ENCODE measurements around the gene EPHA7. TPM values are rescaled to one million over a fixed set of nuclear protein-coding genes. Genes with fewer than 3 reads are reported as not detected.

EPHA7 gene
- total and polyA plus RNA-seq, 2 donors (not counting 3 experiments of a cell fraction or from before 2014, with no cell fraction given): not detected

- TF ChIP-seq MYC (IDR thresholded peaks at IDR 0.05; ENCODE audit: low read depth, low read length) (no peak), FOS (IDR thresholded peaks at IDR 0.05; ENCODE audit: borderline replicate concordance, insufficient read depth, low read length) (no peak), MAX (IDR thresholded peaks at IDR 0.05; ENCODE audit: insufficient read depth, insufficient read length) (no peak), POLR2A (IDR thresholded peaks at IDR 0.05; ENCODE audit: low read depth, low read length) (no peak), GATA2 (IDR thresholded peaks at IDR 0.05; ENCODE audit: insufficient read depth, insufficient read length, low read depth, low read length) (no peak), POLR2AphosphoS5 (IDR thresholded peaks at IDR 0.05; ENCODE audit: insufficient read depth, low read depth, low read length) (no peak), CTCF (IDR thresholded peaks at IDR 0.05; ENCODE audit: extremely low read depth in 1 of 2, insufficient read depth in 1 of 2, low read depth in 1 of 2, low read length in 2 of 2) (no peak), EZH2 (IDR thresholded peaks at IDR 0.05; ENCODE audit: borderline replicate concordance, low read depth, low read length, severe bottlenecking) (no peak)
- BruUV-seq (replicated peaks): no TSS peak
- no peaks in the 10 kb centered on the region for H4K20me1 ChIP-seq (replicated peaks; ENCODE audit: control insufficient read depth, extremely low read depth, insufficient read depth, low read length)
- no peak overlapping the region for H3K27ac ChIP-seq (ENCODE audit: insufficient read depth, low read depth, low read length)
- no peaks in the 10 kb centered on the region for H3K79me2 ChIP-seq (ENCODE audit: control insufficient read depth, insufficient read depth, low read length)
- no peak overlapping the region for H3K4me2 ChIP-seq (ENCODE audit: insufficient read depth, low read length)
- no peaks in the 10 kb centered on the region for H3K4me1 ChIP-seq (ENCODE audit: control insufficient read depth, extremely low read depth, insufficient read depth, low read length)
- no peak for FAIRE-seq
- no peak for DNase-seq (ENCODE audit: low read depth, low spot score)
- intact Hi-C loops (cut with micrococcal nuclease): no loop called here
- ChIA-PET CTCF (no interaction called here), POLR2A (no interaction called here)
- no peaks in the 10 kb centered on the region for H3K9me1 ChIP-seq (replicated peaks; ENCODE audit: control insufficient read depth, extremely low read depth, insufficient read depth, low read length)
- H3K9me3 ChIP-seq (replicated peaks; ENCODE audit: control insufficient read depth, insufficient read depth, low read length): no peaks in the 10 kb centered on the region
- H3K27me3 ChIP-seq (ENCODE audit: control insufficient read depth in 2 of 2, insufficient read depth in 2 of 2, low read length in 2 of 2): no peaks in the 10 kb centered on the region
- dilution Hi-C loops (cut with MboI; ENCODE audit: extremely low pct_ligation_motif_present, low sequenced_read_pairs): no loop called here
- H3K9ac ChIP-seq (replicated peaks; ENCODE audit: extremely low read depth, insufficient read depth, low read length): no peak overlapping the region
- H3K4me3 ChIP-seq (replicated peaks in 1 of 3; ENCODE audit: insufficient read depth in 1 of 3, low read depth in 1 of 3, low read length in 3 of 3): no peak overlapping the region
- H2AFZ ChIP-seq (ENCODE audit: low read depth, low read length): no peak overlapping the region
- no peaks in the 10 kb centered on the region for H3K36me3 ChIP-seq (ENCODE audit: control insufficient read depth in 2 of 2, extremely low read depth in 1 of 2, insufficient read depth in 2 of 2, low read length in 2 of 2)
Measured at GRCh38 chr6:93437491-93437890, 18.1 kb upstream of the EPHA7 start.

Data from endothelial cell of umbilical vein (primary cell).